Measurements from ENCODE around the gene CMKLR1.

Gene CMKLR1

GRCh38 chr12:108313606-108314351, 25.3 kb downstream of the CMKLR1 start:
- no peak for DNase-seq

- DNase-seq: no peak
Observed at GRCh38 chr12:108313241-108313605, 25.9 kb downstream of the CMKLR1 start.

- no peak for DNase-seq
Observed at GRCh38 chr12:108312693-108313189, 26.4 kb downstream of the CMKLR1 start.

DNA sequence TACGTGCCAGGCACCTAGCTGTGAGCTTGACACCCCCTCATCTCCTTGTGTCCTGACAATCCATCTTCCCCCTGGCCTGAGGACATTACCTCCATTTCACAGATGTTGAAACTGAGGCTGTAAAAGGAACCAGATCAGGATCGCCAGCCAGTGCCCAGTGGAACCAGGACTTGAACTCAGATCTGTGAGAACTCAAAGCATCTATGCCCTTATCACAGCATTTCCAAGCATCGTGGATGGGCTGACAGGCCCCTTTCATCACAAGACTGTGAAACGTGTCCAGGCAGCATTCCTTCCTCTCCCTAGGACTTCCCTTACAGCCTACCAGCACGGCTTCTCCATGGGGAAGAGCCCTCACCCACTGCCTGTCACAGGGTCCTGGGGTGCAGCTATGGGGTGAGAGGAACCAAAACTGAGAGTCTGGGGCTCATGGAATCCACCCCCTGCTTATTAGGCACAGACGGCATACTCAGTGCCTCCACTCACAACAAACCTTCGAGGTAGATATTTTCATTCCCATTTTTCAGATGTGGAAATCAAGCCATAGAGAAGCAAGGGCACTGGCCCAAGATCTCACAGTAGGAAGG, 26.9 kb downstream of the CMKLR1 start:
- no peak for DNase-seq

- DNase-seq: no peak
Observed at GRCh38 chr12:108311605-108312004, 27.5 kb downstream of the CMKLR1 start.

DNA sequence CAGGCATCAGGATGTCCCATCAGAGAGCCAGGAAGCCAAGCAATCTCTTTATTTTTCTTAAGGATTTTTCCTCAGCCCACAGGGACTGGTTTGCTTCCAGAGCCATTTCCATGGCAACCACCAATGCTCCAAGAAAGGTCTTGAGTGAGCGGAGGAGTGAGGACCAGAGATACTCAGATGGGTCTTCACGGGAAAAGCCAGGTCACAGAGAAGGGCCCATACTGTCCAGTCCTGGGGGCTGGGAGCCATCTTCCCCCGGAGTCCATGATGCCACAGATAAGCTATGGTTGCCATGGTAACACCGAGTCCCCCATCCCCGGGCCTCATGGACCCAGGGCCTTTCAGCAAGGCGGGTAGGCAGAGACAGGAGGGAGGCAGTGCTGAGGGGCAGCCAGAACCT, 28.6 kb downstream of the CMKLR1 start:
- no peak for DNase-seq

DNA sequence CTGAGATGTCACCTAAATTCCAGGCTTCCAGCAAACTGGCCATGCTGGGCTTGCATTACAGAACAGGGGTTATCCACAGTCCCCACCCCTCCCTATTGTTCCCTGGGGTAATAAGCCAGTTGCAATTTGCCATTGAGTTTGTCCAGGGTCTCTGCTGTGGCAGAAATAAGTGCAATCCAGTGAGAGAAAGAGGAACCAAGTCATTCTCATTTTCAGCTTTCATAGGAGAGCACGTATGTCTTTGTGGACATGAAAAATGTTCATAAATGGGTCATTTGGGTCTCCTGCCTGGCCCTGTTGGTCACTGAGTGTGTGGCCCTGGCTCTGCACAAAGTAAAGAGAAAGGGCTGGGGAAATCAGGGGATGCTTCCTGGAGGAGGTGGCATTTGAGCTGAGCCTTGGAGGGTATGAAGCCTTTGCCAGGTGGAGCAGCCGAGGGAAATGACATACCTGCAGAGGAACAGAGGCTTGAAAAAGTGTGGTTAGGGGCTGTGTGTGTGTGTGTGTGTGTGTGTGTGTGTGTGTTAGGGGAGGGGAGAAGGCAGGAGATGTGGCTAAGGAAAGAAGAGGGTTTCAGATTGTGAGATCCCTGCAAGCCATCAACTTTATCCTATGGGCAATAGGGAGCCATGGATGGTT, 29.3 kb downstream of the CMKLR1 start:
- DNase-seq: no peak

GRCh38 chr12:108308395-108309085, 30.6 kb downstream of the CMKLR1 start:
- no peak for DNase-seq

- no peak for DNase-seq
Observed at GRCh38 chr12:108307006-108307405, 32.1 kb downstream of the CMKLR1 start.

- no peak for DNase-seq
Observed at GRCh38 chr12:108306506-108306905, 32.6 kb downstream of the CMKLR1 start.

DNA sequence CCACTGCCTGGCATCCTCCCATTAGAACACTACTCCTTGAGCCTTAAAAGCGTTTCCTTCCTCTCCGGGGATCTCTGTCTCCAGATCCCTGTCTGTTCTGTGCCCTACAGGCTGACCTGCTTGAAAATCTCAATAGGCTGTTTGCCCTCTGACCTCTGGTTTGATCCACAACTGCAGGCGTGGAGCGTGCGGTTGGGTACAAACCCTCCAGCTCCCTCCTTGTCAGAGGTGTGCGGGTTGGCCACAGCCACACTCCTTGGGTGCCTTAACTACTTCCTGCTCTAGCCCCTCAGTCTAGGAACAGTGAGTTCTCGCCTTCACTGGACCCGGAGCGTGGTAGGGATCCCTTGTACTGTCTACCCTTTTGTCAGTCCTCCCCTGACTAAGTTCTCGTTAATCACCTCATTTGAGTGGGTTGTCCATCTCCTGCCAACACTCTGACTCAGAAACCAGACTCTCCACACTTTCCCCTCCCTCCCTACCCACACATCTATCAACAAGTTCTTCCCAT, 33.1 kb downstream of the CMKLR1 start:
- DNase-seq: no peak

- no peak for DNase-seq
Observed at GRCh38 chr12:108305520-108305919, 33.6 kb downstream of the CMKLR1 start.

- no peak for DNase-seq
Observed at GRCh38 chr12:108304633-108305032, 34.5 kb downstream of the CMKLR1 start.

DNA sequence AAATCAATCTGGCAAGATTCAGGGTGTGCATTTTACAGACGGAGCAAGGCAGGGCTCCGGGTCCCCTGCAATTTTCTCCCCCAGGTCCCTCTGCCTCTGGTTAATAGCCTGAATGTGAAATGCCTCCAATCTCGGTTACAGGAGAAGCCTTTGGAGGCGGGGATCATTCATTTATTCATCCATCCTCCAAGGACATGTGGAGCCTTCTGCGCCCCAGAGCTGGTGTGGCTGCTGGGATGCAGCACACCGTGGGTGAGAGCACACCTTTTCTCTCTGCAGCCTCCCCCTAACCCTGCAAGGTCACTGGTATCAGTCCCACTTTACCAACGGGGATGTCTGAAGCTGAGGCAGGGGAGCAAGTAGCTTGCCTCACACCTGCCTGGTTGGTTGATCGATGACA, 35.4 kb downstream of the CMKLR1 start:
- DNase-seq: no peak

- no peak for DNase-seq
Observed at GRCh38 chr12:108302403-108303311, 36.5 kb downstream of the CMKLR1 start.

DNA sequence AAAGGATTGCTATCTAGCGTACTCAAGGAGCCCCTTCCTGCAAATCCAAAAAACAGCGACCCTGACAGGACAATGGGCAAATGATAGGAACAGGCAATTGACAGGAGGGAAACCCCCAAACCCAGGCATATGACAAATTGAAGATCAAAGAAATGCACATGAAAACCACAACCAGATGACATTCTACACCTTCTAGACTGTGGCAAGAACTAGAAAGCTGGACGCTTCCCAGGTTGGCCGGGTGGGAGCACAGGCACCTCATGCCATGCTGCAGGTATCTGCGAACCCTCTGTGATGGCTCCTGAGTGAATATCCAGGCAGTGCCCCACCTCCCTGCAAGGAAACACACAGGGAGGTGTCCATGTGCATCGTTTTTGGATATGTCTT, 37.1 kb downstream of the CMKLR1 start:
- no peak for DNase-seq

DNA sequence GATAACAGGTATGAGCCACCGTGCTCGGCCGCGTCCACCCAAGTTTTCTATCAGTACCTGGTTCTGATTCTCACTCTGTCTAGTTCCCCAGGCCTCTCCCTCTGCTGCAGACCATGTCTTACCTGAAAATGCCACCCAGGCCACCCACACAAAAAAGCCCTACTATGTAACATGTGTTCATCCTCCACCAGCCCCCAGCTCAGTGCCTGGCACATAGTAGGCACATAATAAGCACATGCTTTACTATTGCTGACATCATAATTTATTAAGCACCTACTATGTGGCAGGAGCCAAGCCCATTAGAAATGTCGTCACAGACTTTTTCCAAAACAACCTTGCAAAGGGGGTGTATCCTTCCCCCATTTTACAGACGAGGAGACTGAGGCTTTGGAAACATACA, 37.8 kb downstream of the CMKLR1 start:
- DNase-seq: no peak

- DNase-seq: no peak
Observed at GRCh38 chr12:108299980-108300696, 39.0 kb downstream of the CMKLR1 start.

DNA sequence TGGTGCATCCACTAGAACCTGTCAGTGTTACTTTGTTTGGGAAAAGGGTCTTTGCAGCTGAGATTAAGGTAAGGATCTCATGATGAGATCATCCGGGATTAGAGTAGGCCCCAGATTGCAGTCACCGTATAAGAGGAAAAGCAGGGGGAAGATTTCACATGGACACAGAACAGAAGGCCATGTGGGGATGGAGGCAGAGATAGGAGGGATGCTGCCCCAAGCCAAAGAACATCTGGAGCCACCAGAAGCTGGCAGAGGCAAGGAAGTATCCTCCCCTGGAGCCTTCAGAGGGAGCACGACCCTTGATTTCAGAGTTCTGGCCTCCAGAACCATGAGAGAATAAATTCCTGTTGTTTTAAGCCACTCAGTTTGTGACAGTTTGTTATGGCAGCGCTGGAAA, 39.6 kb downstream of the CMKLR1 start:
- no peak for DNase-seq

- no peak for DNase-seq
Observed at GRCh38 chr12:108298761-108299275, 40.3 kb downstream of the CMKLR1 start.
